ENCODE data around the gene LLPH. TPM values are rescaled to one million over a fixed set of nuclear protein-coding genes. Genes with fewer than 3 reads are reported as not detected.

LLPH gene
- total RNA-seq, 1 experiment from 2014 or later = 33.4 TPM

DNA sequence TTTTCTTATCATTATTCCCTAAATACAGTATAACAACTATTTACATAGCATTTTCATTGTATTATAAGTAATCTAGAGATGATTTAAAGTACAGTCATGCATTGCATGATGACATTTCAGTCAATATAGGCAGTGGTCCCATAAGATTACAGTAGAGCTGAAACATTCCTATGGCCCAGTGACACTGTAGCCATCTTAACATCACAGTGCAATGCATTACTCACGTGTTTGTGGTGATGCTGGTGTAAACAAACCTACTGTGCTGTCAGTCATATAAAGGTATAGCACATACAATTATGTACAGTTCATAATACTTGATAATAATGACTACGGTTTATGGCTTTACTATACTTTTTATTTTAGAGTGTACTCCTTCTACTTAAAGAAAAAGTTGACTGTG is 13.3 kb downstream of the LLPH start:
- Histone ChIP-seq H2AK5ac (ENCODE audit: insufficient read length, low read length) (no peak overlapping the region), H3K4me1 (ENCODE audit: insufficient read depth, low read length) (no peaks in the 10 kb centered on the region; the same call in 1 of the 2 replicates), H3K27ac (ENCODE audit: insufficient read length, low read depth, low read length) (no peak overlapping the region), H4K5ac (ENCODE audit: insufficient read length, low read depth, low read length) (no peak overlapping the region), H2BK20ac (ENCODE audit: low read depth, low read length, poor library complexity, severe bottlenecking) (no peak overlapping the region), H2BK15ac (ENCODE audit: low read depth, low read length) (no peak overlapping the region), H3K4ac (ENCODE audit: low read depth, low read length) (no peak overlapping the region), H3K79me1 (ENCODE audit: insufficient read depth, low read depth, low read length, poor library complexity, severe bottlenecking) (no peaks in the 10 kb centered on the region), H4K20me1 (ENCODE audit: control insufficient read depth, insufficient read depth, insufficient read length) (no peaks in the 10 kb centered on the region), H3K27me3 (ENCODE audit: insufficient read depth, low read length) (no peaks in the 10 kb centered on the region), H3K23me2 (ENCODE audit: insufficient read length, low read depth, low read length, poor library complexity, severe bottlenecking) (no peaks in the 10 kb centered on the region), H2BK12ac (ENCODE audit: insufficient read length, low read depth, low read length) (no peak overlapping the region), H3K79me2 (ENCODE audit: insufficient read depth, low read length) (no peaks in the 10 kb centered on the region), H3T11ph (ENCODE audit: low read length) (no peak overlapping the region), H2BK120ac (ENCODE audit: low read depth, low read length, poor library complexity, severe bottlenecking) (no peak overlapping the region), H3K56ac (ENCODE audit: insufficient read length, low read depth, low read length) (no peak overlapping the region), H3K14ac (ENCODE audit: insufficient read depth, low read length) (no peak overlapping the region), H3K9me3 (ENCODE audit: control insufficient read depth, low read depth, low read length) (no peaks in the 10 kb centered on the region), H4K91ac (ENCODE audit: insufficient read length, low read depth, low read length) (no peak overlapping the region), H3K4me2 (ENCODE audit: insufficient read depth, insufficient read length, low read length) (no peak overlapping the region), H4K8ac (replicated peaks; ENCODE audit: insufficient read length, low read depth, low read length) (no peak overlapping the region), H3K23ac (ENCODE audit: insufficient read length, low read depth, low read length) (no peak overlapping the region), H2AFZ (ENCODE audit: low read length) (no peak overlapping the region), H3K18ac (ENCODE audit: insufficient read length, low read depth, low read length) (no peak overlapping the region), H3K9ac (ENCODE audit: extremely low read depth, insufficient read length, low read length) (no peak overlapping the region), H2BK5ac (ENCODE audit: insufficient read length, low read length) (no peak overlapping the region)
- Mint-ChIP-seq H3K4me1 (peaks cover 0 to 2% of the 10 kb centered on the region in 2 experiments; a peak in 1 of 4 replicates), H3K27ac (no peak overlapping the region), H3K27me3 (ENCODE audit: low read depth) (no peaks in the 10 kb centered on the region), H3K36me3 (ENCODE audit: insufficient read depth in 1 of 3, low read depth in 3 of 3) (peaks cover 1 to 6% (median 4%) of the 10 kb centered on the region in 3 experiments), H3K9me3 (no peaks in the 10 kb centered on the region), H3K4me3 (no peak overlapping the region)
- TF ChIP-seq, protein P1, sequence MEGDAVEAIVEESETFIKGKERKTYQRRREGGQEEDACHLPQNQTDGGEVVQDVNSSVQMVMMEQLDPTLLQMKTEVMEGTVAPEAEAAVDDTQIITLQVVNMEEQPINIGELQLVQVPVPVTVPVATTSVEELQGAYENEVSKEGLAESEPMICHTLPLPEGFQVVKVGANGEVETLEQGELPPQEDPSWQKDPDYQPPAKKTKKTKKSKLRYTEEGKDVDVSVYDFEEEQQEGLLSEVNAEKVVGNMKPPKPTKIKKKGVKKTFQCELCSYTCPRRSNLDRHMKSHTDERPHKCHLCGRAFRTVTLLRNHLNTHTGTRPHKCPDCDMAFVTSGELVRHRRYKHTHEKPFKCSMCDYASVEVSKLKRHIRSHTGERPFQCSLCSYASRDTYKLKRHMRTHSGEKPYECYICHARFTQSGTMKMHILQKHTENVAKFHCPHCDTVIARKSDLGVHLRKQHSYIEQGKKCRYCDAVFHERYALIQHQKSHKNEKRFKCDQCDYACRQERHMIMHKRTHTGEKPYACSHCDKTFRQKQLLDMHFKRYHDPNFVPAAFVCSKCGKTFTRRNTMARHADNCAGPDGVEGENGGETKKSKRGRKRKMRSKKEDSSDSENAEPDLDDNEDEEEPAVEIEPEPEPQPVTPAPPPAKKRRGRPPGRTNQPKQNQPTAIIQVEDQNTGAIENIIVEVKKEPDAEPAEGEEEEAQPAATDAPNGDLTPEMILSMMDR (conservative IDR thresholded peaks at IDR 0.05) = no peak
- WGBS (ENCODE audit: extremely low coverage, insufficient read length, low lambda C conversion rate) = no CpG with 5 or more reads among the region's 2 CpGs
- DNase-seq = no peak
